ENCODE measurements around the gene RANGRF.

Gene RANGRF

GRCh38 chr17:8314797-8315763 lies 26.6 kb downstream of the RANGRF start:
- no peak for DNase-seq

GRCh38 chr17:8315764-8316217 lies 27.3 kb downstream of the RANGRF start:
- no peak for DNase-seq

GRCh38 chr17:8318010-8318935 lies 29.8 kb downstream of the RANGRF start:
- DNase-seq = no peak

GRCh38 chr17:8320262-8320661 lies 31.8 kb downstream of the RANGRF start:
- DNase-seq = no peak

GRCh38 chr17:8320990-8321389 lies 32.5 kb downstream of the RANGRF start:
- no peak for DNase-seq

- no peak for DNase-seq
Measured at GRCh38 chr17:8322061-8322460, 33.6 kb downstream of the RANGRF start.

- no peak for DNase-seq
Measured at GRCh38 chr17:8324132-8324531, 35.7 kb downstream of the RANGRF start.

- no peak for DNase-seq
Measured at GRCh38 chr17:8324923-8325322, 36.5 kb downstream of the RANGRF start.

- DNase-seq = no peak
Measured at GRCh38 chr17:8326511-8327302, 38.2 kb downstream of the RANGRF start.

- no peak for DNase-seq
Measured at GRCh38 chr17:8327303-8327649, 38.8 kb downstream of the RANGRF start.

GRCh38 chr17:8332128-8332527 lies 43.7 kb downstream of the RANGRF start:
- DNase-seq = no peak

- no peak for DNase-seq
Measured at GRCh38 chr17:8332688-8333087, 44.2 kb downstream of the RANGRF start.

- DNase-seq = no peak
Measured at GRCh38 chr17:8333281-8333680, 44.8 kb downstream of the RANGRF start.

GRCh38 chr17:8337802-8338752 lies 49.6 kb downstream of the RANGRF start:
- DNase-seq = no peak

- DNase-seq = no peak
Measured at GRCh38 chr17:8338753-8339140, 50.3 kb downstream of the RANGRF start.

GRCh38 chr17:8339540-8339939 lies 51.1 kb downstream of the RANGRF start, which contains the start of gene ODF4:
ODF4 (plus strand) TSS chr17:8339840; CDS start chr17:8340052, 212 bp downstream.
- no peak for DNase-seq
